ENCODE results near the gene PTPRG. TPM values are rescaled to one million over a fixed set of nuclear protein-coding genes. Genes with fewer than 3 reads are reported as not detected.

The PTPRG gene
- total RNA-seq, 1 experiment from 2014 or later: 0.74 TPM

DNA sequence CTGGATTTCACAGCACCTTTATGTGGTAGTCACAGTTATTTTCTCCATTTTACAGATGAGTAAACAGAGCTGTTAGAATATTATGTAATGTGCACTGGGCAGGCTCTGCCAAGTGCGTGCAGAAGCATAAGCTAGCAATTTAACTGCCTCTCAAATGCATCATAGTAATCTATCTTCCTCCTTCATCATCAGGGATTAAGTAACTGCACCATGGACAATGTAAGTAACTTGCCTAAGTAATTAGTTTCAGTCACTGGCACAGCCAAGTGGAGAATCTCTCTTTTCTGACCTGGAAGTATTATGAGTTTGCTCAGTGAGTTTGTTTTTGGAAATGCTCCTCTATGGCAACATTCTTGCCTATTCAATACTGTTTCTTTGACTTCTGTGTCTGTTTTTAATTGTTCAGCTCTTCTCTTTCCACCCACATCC is 260.5 kb downstream of the PTPRG start:
- H3K27me3 ChIP-seq (ENCODE audit: control insufficient read depth, insufficient read depth, low read length): no peaks in the 10 kb centered on the region
- in situ Hi-C loops (cut with HindIII; ENCODE audit: low pct_unique_long_range_greater_than_20kb, low sequenced_read_pairs): no loop called here

DNA sequence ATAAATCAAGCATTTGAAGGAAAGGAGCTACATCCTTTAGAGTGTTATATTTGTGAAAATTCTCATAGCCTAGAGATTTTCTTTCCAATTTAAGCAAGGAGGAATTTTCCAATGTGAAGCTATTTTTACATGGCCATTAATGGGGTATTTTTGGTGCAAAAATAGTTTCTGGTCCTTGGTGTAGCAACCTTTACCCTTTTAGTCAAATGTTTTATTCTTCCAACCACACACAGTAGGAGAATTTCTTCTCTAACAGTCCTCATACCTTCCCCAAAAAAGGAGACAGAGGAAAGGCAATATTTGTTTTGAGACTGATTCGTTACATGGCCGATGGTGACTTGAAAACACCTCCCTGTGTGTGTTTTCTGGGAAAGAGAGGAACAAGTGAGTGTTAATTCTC is 261.2 kb downstream of the PTPRG start:
- H3K27ac ChIP-seq (ENCODE audit: low read length): no peak overlapping the region
- TF ChIP-seq POLR2AphosphoS5 (IDR thresholded peaks at IDR 0.05; ENCODE audit: low read depth, low read length) (no peak), TCF7L2 (IDR thresholded peaks at IDR 0.05; ENCODE audit: low read depth, low read length) (no peak), SIN3A (IDR thresholded peaks at IDR 0.05; ENCODE audit: borderline replicate concordance, insufficient read depth, low read depth, low read length) (no peak), REST (IDR thresholded peaks at IDR 0.05; ENCODE audit: insufficient read depth in 1 of 2, low read depth in 2 of 2, low read length in 1 of 2) (no peak)
- TF ChIP-seq, protein P1, sequence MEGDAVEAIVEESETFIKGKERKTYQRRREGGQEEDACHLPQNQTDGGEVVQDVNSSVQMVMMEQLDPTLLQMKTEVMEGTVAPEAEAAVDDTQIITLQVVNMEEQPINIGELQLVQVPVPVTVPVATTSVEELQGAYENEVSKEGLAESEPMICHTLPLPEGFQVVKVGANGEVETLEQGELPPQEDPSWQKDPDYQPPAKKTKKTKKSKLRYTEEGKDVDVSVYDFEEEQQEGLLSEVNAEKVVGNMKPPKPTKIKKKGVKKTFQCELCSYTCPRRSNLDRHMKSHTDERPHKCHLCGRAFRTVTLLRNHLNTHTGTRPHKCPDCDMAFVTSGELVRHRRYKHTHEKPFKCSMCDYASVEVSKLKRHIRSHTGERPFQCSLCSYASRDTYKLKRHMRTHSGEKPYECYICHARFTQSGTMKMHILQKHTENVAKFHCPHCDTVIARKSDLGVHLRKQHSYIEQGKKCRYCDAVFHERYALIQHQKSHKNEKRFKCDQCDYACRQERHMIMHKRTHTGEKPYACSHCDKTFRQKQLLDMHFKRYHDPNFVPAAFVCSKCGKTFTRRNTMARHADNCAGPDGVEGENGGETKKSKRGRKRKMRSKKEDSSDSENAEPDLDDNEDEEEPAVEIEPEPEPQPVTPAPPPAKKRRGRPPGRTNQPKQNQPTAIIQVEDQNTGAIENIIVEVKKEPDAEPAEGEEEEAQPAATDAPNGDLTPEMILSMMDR (IDR thresholded peaks at IDR 0.05): no peak
- no peaks in the 10 kb centered on the region for H3K36me3 ChIP-seq (ENCODE audit: control insufficient read depth, insufficient read depth, low read length)
- no peak for DNase-seq (ENCODE audit: low read depth, low spot score)
- intact Hi-C loops (cut with micrococcal nuclease; ENCODE audit: unreplicated experiment) (no loop called here), in situ Hi-C loops (cut with HindIII; ENCODE audit: low pct_unique_long_range_greater_than_20kb, low sequenced_read_pairs) (no loop called here)
- no TSS peak for BruUV-seq (replicated peaks)
- ChIA-PET CTCF (no interaction called here), POLR2A (no interaction called here)
- no peaks in the 10 kb centered on the region for H3K27me3 ChIP-seq (ENCODE audit: control insufficient read depth, insufficient read depth, low read length)
- H3K4me3 ChIP-seq (ENCODE audit: low read depth in 2 of 2, low read length in 2 of 2): no peak overlapping the region
- no peak for ATAC-seq
- H3K9me3 ChIP-seq (ENCODE audit: control insufficient read depth, insufficient read depth, low read depth, low read length): no peaks in the 10 kb centered on the region
- H3K4me1 ChIP-seq (ENCODE audit: control insufficient read depth, insufficient read depth, low read length): no peaks in the 10 kb centered on the region

More for the DNA sequence above, 260.5 kb downstream of the PTPRG start:
- ATAC-seq (no peak), DNase-seq (ENCODE audit: low read depth, low spot score) (no peak)
- CTCF ChIA-PET: no interaction called here
- intact Hi-C loops (cut with micrococcal nuclease; ENCODE audit: unreplicated experiment): no loop called here
- H3K9me3 ChIP-seq (ENCODE audit: control insufficient read depth, insufficient read depth, low read depth, low read length): no peaks in the 10 kb centered on the region
- H3K4me1 ChIP-seq (ENCODE audit: control insufficient read depth, insufficient read depth, low read length): no peaks in the 10 kb centered on the region
- no TSS peak for BruUV-seq (replicated peaks)
- POLR2A ChIA-PET: no interaction called here
- no peak overlapping the region for H3K27ac ChIP-seq (ENCODE audit: low read length)
- TF ChIP-seq SIN3A (IDR thresholded peaks at IDR 0.05; ENCODE audit: borderline replicate concordance, insufficient read depth, low read depth, low read length): no peak
- TF ChIP-seq REST (IDR thresholded peaks at IDR 0.05; ENCODE audit: insufficient read depth in 1 of 2, low read depth in 2 of 2, low read length in 1 of 2): no peak
- TF ChIP-seq TCF7L2 (IDR thresholded peaks at IDR 0.05; ENCODE audit: low read depth, low read length): no peak
- no peak for TF ChIP-seq POLR2AphosphoS5 (IDR thresholded peaks at IDR 0.05; ENCODE audit: low read depth, low read length)
- TF ChIP-seq, protein P1 (IDR thresholded peaks at IDR 0.05): no peak
- no peak overlapping the region for H3K4me3 ChIP-seq (ENCODE audit: low read depth in 2 of 2, low read length in 2 of 2)
- no peaks in the 10 kb centered on the region for H3K36me3 ChIP-seq (ENCODE audit: control insufficient read depth, insufficient read depth, low read length)

All from Panc1 (cell line).